ENCODE measurements around the gene RFT1. TPM values are rescaled to one million over a fixed set of nuclear protein-coding genes. Genes with fewer than 3 reads are reported as not detected.

RFT1 gene
- total and polyA plus RNA-seq, 2 experiments from 2014 or later = 11.3 to 13.3 TPM

GRCh38 chr3:53046171-53047170, 83.8 kb downstream of the RFT1 start:
- no peak for TF ChIP-seq ZNF114 (CRISPR knock-in tag; IDR thresholded peaks at IDR 0.05)
- TF ChIP-seq ETS1 (IDR thresholded peaks at IDR 0.05) = no peak
- TF ChIP-seq EZH2 (IDR thresholded peaks at IDR 0.05; ENCODE audit: low read depth, unreplicated experiment) = no peak
- no peak for TF ChIP-seq EZH2phosphoT487 (IDR thresholded peaks at IDR 0.05; ENCODE audit: unreplicated experiment)
- no peak for TF ChIP-seq REST (IDR thresholded peaks at IDR 0.05; ENCODE audit: unreplicated experiment)
- no peak for TF ChIP-seq ZNF462 (CRISPR knock-in tag; IDR thresholded peaks at IDR 0.05)
- no peak for TF ChIP-seq JUNB (IDR thresholded peaks at IDR 0.05; ENCODE audit: unreplicated experiment)
- peak; percentile 59 to 62 for TF ChIP-seq CTCF (conservative IDR thresholded peaks at IDR 0.05; ENCODE audit: low read depth in 2 of 2)
- TF ChIP-seq POLR2AphosphoS5 (IDR thresholded peaks at IDR 0.05; ENCODE audit: low read depth) = peak; percentile 27; the same call in 1 of the 2 replicates
- no peak for TF ChIP-seq ZNF331 (CRISPR knock-in tag; IDR thresholded peaks at IDR 0.05; ENCODE audit: low read depth)
- TF ChIP-seq STAT1 (IDR thresholded peaks at IDR 0.05; ENCODE audit: unreplicated experiment) = no peak
- TF ChIP-seq CREB1 (CRISPR knock-in tag; IDR thresholded peaks at IDR 0.05; ENCODE audit: low read depth) = no peak
- peaks cover 27% of the 10 kb centered on the region for H3K4me1 Mint-ChIP-seq
- peaks cover 28% of the 10 kb centered on the region for H3K27me3 Mint-ChIP-seq (ENCODE audit: insufficient read depth, low read depth, poor library complexity)
- H4K20me1 ChIP-seq (replicated peaks; ENCODE audit: insufficient read depth) = peaks cover 9% of the 10 kb centered on the region; the same call in 1 of the 2 replicates
- no peaks in the 10 kb centered on the region for H3K36me3 ChIP-seq (ENCODE audit: insufficient read depth)
- no peaks in the 10 kb centered on the region; the same call in 1 of the 3 replicates for H3K9me3 Mint-ChIP-seq
- ATAC-seq (peak; percentile 86), DNase-seq (ENCODE audit: low spot score) (peak; percentile 91)
- H3K4me3 Mint-ChIP-seq = peak overlapping the region; percentile 74
- no peaks in the 10 kb centered on the region for H3K9me2 ChIP-seq (ENCODE audit: insufficient read depth)
- peak overlapping the region; percentile 53 for H2AFZ ChIP-seq
- no peak overlapping the region for H3K27ac Mint-ChIP-seq
- H3K27me3 ChIP-seq (ENCODE audit: insufficient read depth) = peaks cover 39% of the 10 kb centered on the region
- H3K4me2 ChIP-seq = peak overlapping the region; percentile 84
- H3K27ac ChIP-seq (ENCODE audit: low read depth) = no peak overlapping the region
- peaks cover 24% of the 10 kb centered on the region for H3F3A ChIP-seq (replicated peaks; ENCODE audit: low read depth)
- peak overlapping the region; percentile 85 for H3K4me3 ChIP-seq
- peaks cover 27% of the 10 kb centered on the region for H3K79me2 ChIP-seq (replicated peaks; ENCODE audit: insufficient read depth)
- H3K36me3 Mint-ChIP-seq (ENCODE audit: low read depth) = peaks cover 2% of the 10 kb centered on the region; the same call in 1 of the 3 replicates
- peaks cover 17% of the 10 kb centered on the region for H3K4me1 ChIP-seq (ENCODE audit: insufficient read depth)
